AG04449 (cell line): ENCODE measurements around the gene APOC4.
"Not testable (repeated sequence)": the region's sequence is repeated elsewhere in the genome, so short reads cannot be mapped to it uniquely, and the experiment has no call there.

Source experiments
- CTCF ChIA-PET: fragments of 350-600 bp; formaldehyde crosslinking; extraction: SDS; loops from one replicate; lab custom pipeline; 2021; ENCODE audit warnings: antibody characterized with exemption; lab: Yijun Ruan, JAX
- POLR2A ChIA-PET: fragments of 400-600, 350-600 bp; formaldehyde crosslinking; extraction: SDS; loops from one replicate; lab custom pipeline; 2020; ENCODE audit warnings: antibody characterized with exemption, inconsistent platforms; lab: Yijun Ruan, JAX
- DNase-seq: peaks from one replicate; pipeline ENCODE4 v3.0.0-alpha.2; 2010; ENCODE audit warnings: low read depth, low spot score
- H3K4me3 ChIP-seq: 2 replicates; pipeline ENCODE4 v1.5.1; 2011; ENCODE audit warnings: low read depth, mild to moderate bottlenecking, control low read depth, low read length
- TF ChIP-seq, protein P1 (sequence below): IDR thresholded peaks from one replicate; pipeline ENCODE4 v1.5.1; 2011; ENCODE audit warnings: mild to moderate bottlenecking, moderate library complexity, low read length, control low read depth, inconsistent platforms; ENCODE audit not compliant: insufficient read depth; ENCODE audit errors: missing control alignments

The APOC4 gene

DNA sequence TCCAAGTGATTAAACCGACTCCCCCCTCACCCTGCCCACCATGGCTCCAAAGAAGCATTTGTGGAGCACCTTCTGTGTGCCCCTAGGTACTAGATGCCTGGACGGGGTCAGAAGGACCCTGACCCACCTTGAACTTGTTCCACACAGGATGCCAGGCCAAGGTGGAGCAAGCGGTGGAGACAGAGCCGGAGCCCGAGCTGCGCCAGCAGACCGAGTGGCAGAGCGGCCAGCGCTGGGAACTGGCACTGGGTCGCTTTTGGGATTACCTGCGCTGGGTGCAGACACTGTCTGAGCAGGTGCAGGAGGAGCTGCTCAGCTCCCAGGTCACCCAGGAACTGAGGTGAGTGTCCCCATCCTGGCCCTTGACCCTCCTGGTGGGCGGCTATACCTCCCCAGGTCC, 34.4 kb upstream of the APOC4 start:
- DNase-seq = no peak
- no peak overlapping the region for H3K4me3 ChIP-seq
- TF ChIP-seq, protein P1, sequence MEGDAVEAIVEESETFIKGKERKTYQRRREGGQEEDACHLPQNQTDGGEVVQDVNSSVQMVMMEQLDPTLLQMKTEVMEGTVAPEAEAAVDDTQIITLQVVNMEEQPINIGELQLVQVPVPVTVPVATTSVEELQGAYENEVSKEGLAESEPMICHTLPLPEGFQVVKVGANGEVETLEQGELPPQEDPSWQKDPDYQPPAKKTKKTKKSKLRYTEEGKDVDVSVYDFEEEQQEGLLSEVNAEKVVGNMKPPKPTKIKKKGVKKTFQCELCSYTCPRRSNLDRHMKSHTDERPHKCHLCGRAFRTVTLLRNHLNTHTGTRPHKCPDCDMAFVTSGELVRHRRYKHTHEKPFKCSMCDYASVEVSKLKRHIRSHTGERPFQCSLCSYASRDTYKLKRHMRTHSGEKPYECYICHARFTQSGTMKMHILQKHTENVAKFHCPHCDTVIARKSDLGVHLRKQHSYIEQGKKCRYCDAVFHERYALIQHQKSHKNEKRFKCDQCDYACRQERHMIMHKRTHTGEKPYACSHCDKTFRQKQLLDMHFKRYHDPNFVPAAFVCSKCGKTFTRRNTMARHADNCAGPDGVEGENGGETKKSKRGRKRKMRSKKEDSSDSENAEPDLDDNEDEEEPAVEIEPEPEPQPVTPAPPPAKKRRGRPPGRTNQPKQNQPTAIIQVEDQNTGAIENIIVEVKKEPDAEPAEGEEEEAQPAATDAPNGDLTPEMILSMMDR = no peak
- CTCF ChIA-PET = interaction anchor here (1.1 to 10.3 kb wide), 2 partner anchors 47 to 137 kb away, joined by 3 to 208 read pairs; partner anchors contain the start of gene CLPTM1
- POLR2A ChIA-PET = no interaction called here

DNA sequence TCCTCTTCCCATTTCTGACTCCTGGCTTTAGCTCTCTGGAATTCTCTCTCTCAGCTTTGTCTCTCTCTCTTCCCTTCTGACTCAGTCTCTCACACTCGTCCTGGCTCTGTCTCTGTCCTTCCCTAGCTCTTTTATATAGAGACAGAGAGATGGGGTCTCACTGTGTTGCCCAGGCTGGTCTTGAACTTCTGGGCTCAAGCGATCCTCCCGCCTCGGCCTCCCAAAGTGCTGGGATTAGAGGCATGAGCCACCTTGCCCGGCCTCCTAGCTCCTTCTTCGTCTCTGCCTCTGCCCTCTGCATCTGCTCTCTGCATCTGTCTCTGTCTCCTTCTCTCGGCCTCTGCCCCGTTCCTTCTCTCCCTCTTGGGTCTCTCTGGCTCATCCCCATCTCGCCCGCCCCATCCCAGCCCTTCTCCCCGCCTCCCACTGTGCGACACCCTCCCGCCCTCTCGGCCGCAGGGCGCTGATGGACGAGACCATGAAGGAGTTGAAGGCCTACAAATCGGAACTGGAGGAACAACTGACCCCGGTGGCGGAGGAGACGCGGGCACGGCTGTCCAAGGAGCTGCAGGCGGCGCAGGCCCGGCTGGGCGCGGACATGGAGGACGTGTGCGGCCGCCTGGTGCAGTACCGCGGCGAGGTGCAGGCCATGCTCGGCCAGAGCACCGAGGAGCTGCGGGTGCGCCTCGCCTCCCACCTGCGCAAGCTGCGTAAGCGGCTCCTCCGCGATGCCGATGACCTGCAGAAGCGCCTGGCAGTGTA, 33.8 kb upstream of the APOC4 start:
- ChIA-PET CTCF (interaction anchor here (1.1 to 10.3 kb wide), 2 partner anchors 47 to 137 kb away, joined by 3 to 208 read pairs; partner anchors contain the start of gene CLPTM1), POLR2A (no interaction called here)
- H3K4me3 ChIP-seq = no peak overlapping the region
- DNase-seq = no peak
- TF ChIP-seq, protein P1 = no peak

DNA sequence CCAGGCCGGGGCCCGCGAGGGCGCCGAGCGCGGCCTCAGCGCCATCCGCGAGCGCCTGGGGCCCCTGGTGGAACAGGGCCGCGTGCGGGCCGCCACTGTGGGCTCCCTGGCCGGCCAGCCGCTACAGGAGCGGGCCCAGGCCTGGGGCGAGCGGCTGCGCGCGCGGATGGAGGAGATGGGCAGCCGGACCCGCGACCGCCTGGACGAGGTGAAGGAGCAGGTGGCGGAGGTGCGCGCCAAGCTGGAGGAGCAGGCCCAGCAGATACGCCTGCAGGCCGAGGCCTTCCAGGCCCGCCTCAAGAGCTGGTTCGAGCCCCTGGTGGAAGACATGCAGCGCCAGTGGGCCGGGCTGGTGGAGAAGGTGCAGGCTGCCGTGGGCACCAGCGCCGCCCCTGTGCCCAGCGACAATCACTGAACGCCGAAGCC, 33.2 kb upstream of the APOC4 start:
- no peak overlapping the region for H3K4me3 ChIP-seq
- CTCF ChIA-PET = interaction anchor here (10.3 kb wide), 1 partner anchor 46 kb away, joined by 208 read pairs; the partner anchor contains the start of gene CLPTM1
- POLR2A ChIA-PET = no interaction called here
- TF ChIP-seq, protein P1 = no peak
- no peak for DNase-seq

DNA sequence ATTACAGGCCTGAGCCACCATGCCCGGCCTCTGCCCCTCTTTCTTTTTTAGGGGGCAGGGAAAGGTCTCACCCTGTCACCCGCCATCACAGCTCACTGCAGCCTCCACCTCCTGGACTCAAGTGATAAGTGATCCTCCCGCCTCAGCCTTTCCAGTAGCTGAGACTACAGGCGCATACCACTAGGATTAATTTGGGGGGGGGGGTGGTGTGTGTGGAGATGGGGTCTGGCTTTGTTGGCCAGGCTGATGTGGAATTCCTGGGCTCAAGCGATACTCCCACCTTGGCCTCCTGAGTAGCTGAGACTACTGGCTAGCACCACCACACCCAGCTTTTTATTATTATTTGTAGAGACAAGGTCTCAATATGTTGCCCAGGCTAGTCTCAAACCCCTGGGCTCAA, 32.3 kb upstream of the APOC4 start:
- POLR2A ChIA-PET = interaction anchor here (0.6 kb wide), 1 partner anchor 163 kb away, joined by 4 read pairs; no protein-coding TSS in a partner anchor
- CTCF ChIA-PET = interaction anchor here (2.7 kb wide), 1 partner anchor 42 kb away, joined by 18 read pairs; no protein-coding TSS in a partner anchor
- TF ChIP-seq, protein P1 = no peak
- DNase-seq = no peak
- no peak overlapping the region for H3K4me3 ChIP-seq

DNA sequence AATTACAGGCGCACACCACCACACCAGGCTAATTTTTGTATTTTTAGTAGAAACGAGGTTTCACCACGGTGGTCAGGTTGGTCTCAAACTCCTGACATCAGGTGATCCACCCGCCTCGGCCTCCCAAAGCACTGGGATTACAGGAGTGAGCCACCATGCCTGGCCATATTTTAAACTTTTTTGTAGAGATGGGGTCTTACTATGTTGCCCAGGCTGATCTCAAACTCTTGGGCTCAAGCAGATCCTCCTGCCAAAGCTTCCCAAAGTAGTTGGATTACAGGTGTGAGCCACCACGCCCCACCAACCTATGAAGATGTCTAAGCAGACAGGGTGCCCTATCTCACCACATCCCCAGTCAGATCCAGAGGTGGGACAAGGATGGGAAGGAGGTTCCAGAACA, 30.1 kb upstream of the APOC4 start:
- DNase-seq, H3K4me3 ChIP-seq, POLR2A ChIA-PET: not testable (repeated sequence)
- CTCF ChIA-PET = interaction anchor here (0.8 to 2.7 kb wide), 8 partner anchors 10 to 427 kb away, joined by 3 to 18 read pairs (median 6); no protein-coding TSS in a partner anchor

DNA sequence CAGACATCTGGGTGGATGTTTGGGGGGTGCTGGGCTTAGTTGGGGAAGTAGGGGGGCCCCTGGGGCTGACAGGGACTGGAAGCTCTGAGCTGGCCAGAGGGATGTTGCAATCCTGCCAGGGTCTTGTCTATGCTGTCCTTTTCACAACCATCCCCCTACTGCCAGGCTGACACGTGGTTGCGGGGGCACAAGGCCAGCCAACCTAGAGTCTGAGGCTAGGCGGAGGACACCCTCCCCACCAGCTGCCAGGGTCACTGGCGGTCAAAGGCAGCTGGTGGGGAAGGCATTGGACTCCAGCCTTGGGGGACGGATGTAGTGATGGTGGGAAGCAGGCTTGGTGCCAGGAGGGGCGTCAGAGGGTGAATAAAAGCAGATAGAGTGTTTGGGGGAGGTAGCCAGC, 29.2 kb upstream of the APOC4 start:
- H3K4me3 ChIP-seq = no peak overlapping the region
- no peak for DNase-seq
- ChIA-PET CTCF (interaction anchor here (0.7 to 1.5 kb wide), 4 partner anchors 8 to 40 kb away, joined by 3 to 4 read pairs (median 4); no protein-coding TSS in a partner anchor), POLR2A (no interaction called here)
- TF ChIP-seq, protein P1 = no peak

DNA sequence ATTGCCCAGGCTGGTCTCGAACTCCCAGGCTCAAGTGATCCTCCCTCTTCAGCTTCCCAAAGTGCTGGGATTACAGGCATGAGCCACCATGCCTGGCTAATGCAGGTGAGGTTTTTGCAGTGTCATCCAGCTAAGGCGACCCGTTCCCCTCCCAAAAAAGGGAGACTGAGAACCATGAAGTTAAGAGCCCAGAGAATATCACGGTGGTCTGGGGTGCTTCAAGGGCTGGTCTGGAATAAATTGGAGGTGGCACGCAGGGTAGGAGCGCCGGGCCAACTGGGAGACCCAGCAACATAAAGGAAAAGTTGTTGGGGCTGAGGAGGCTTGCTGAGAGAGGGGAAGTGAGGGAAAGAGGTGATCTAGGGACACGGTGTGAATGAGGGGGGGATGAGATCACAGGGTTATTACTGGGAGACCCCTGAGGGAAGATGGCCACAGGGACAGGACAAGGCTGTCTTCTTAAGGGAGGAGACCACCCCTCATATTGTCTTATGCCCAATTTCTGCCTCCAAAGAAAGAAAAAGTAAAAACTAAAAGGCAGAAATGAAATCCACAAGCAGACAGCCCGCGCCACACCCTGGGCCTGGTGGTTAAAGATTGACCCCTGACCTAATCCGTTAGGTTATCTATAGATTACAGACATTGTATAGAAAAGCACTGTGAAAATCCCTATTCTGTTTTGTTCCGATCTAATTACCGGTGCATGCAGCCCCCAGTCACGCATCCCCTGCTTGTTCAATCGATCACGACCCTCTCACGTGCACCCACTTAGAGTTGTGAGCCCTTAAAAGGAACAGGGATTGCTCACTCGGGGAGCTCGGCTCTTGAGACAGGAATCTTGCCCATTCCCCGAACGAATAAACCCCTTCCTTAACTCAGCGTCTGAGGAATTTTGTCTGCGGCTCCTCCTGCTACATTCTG, 28.3 kb upstream of the APOC4 start:
- DNase-seq, POLR2A ChIA-PET: not testable (repeated sequence)
- CTCF ChIA-PET = interaction anchor here (0.7 to 1.5 kb wide), 4 partner anchors 9 to 39 kb away, joined by 3 to 4 read pairs (median 4); no protein-coding TSS in a partner anchor
- peak overlapping the region; percentile 58; the same call in 1 of the 2 replicates for H3K4me3 ChIP-seq

DNA sequence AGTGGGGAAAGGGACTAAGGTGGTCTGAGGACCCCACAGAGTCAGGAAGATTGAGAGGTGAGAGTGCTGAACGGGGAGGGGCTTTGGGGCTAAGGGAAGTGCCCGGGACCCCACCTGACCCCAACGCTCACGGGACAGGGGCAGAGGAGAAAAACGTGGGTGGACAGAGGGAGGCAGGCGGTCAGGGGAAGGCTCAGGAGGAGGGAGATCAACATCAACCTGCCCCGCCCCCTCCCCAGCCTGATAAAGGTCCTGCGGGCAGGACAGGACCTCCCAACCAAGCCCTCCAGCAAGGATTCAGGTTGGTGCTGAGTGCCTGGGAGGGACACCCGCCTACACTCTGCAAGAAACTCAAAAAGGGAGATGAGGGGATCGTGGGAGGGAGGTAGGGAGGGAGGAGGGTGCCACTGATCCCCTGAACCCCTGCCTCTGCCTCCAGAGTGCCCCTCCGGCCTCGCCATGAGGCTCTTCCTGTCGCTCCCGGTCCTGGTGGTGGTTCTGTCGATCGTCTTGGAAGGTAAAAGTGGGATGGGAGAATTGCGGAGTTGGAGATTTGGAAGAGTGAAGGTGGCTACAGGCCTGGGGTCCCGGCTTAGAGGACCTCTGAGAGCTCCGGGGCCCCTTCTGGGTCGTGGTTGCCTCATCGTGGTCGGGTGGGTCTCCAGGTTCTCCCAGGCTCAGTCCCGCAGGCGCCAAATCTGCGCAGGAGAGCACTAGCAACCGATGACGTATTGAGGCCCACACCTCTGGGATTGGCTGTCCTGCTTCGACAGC, 27.4 kb upstream of the APOC4 start, which contains the start of gene APOC1:
Gene APOC1, plus strand, starts transcription at position 176 of the 774 bp plus-strand sequence. Its CDS starts 284 bp downstream, at position 460.
- CTCF ChIA-PET = interaction anchor here (1.0 to 1.5 kb wide), 5 partner anchors 9 to 38 kb away, joined by 3 to 5 read pairs (median 4); partner anchors contain the start of gene APOE
- POLR2A ChIA-PET, DNase-seq: not testable (repeated sequence)
- H3K4me3 ChIP-seq = peak within 1 kb of the TSS; percentile 58
